ENCODE measurements around the gene UBALD1.

The UBALD1 gene

GRCh38 chr16:4618645-4619418 lies 4.1 kb upstream of the UBALD1 start:
- H3K9me2 ChIP-seq (ENCODE audit: low read depth, low read length), result no peaks in the 10 kb centered on the region
- H3K9me3 ChIP-seq (ENCODE audit: low read length), result no peaks in the 10 kb centered on the region
- H3F3A ChIP-seq (ENCODE audit: insufficient read depth, low read length), result no peaks in the 10 kb centered on the region
- H3K79me2 ChIP-seq (ENCODE audit: insufficient read depth, low read length), result no peaks in the 10 kb centered on the region
- H2AFZ ChIP-seq (ENCODE audit: low read length), result no peak overlapping the region
- no peak overlapping the region for H3K4me3 ChIP-seq (ENCODE audit: low read depth, low read length, poor library complexity, severe bottlenecking)
- peak overlapping the region; percentile 4 for H3K27ac ChIP-seq (ENCODE audit: low read depth, low read length, poor library complexity, severe bottlenecking)
- no peaks in the 10 kb centered on the region for H4K20me1 ChIP-seq (ENCODE audit: insufficient read depth, low read length)
- H3K4me2 ChIP-seq (ENCODE audit: low read length), result no peak overlapping the region
- H3K9ac ChIP-seq (ENCODE audit: low read length), result no peak overlapping the region; the same call in 1 of the 2 replicates
- TF ChIP-seq EZH2 (IDR thresholded peaks at IDR 0.05; ENCODE audit: borderline replicate concordance, low read length) (no peak), CTCF (IDR thresholded peaks at IDR 0.05; ENCODE audit: low read length) (no peak)
- H3K4me1 ChIP-seq (ENCODE audit: insufficient read depth, low read length, severe bottlenecking), result peaks cover 38% of the 10 kb centered on the region
- H3K36me3 ChIP-seq (ENCODE audit: insufficient read depth, low read length), result no peaks in the 10 kb centered on the region
- H3K27me3 ChIP-seq (ENCODE audit: insufficient read depth, low read length), result no peaks in the 10 kb centered on the region

GRCh38 chr16:4617880-4618279 lies 3.2 kb upstream of the UBALD1 start:
- H3K36me3 ChIP-seq (ENCODE audit: insufficient read depth, low read length), result no peaks in the 10 kb centered on the region
- H3K4me2 ChIP-seq (ENCODE audit: low read length), result peak overlapping the region; percentile 83; the same call in 1 of the 2 replicates
- H3K27me3 ChIP-seq (ENCODE audit: insufficient read depth, low read length), result no peaks in the 10 kb centered on the region
- H3K27ac ChIP-seq (ENCODE audit: low read depth, low read length, poor library complexity, severe bottlenecking), result no peak overlapping the region
- H2AFZ ChIP-seq (ENCODE audit: low read length), result no peak overlapping the region
- H3K9me2 ChIP-seq (ENCODE audit: low read depth, low read length), result no peaks in the 10 kb centered on the region
- H3K79me2 ChIP-seq (ENCODE audit: insufficient read depth, low read length), result no peaks in the 10 kb centered on the region
- H4K20me1 ChIP-seq (ENCODE audit: insufficient read depth, low read length), result no peaks in the 10 kb centered on the region
- no peak overlapping the region for H3K9ac ChIP-seq (ENCODE audit: low read length)
- peaks cover 44% of the 10 kb centered on the region for H3K4me1 ChIP-seq (ENCODE audit: insufficient read depth, low read length, severe bottlenecking)
- H3F3A ChIP-seq (ENCODE audit: insufficient read depth, low read length), result no peaks in the 10 kb centered on the region
- no peak overlapping the region for H3K4me3 ChIP-seq (ENCODE audit: low read depth, low read length, poor library complexity, severe bottlenecking)
- TF ChIP-seq CTCF (IDR thresholded peaks at IDR 0.05; ENCODE audit: low read length) (no peak), EZH2 (IDR thresholded peaks at IDR 0.05; ENCODE audit: borderline replicate concordance, low read length) (no peak)
- no peaks in the 10 kb centered on the region for H3K9me3 ChIP-seq (ENCODE audit: low read length)

GRCh38 chr16:4616047-4616811 lies 1.5 kb upstream of the UBALD1 start:
- H3K4me3 ChIP-seq (ENCODE audit: low read depth, low read length, poor library complexity, severe bottlenecking), result peak overlapping the region; percentile 80
- H3K9me2 ChIP-seq (ENCODE audit: low read depth, low read length), result no peaks in the 10 kb centered on the region
- H3F3A ChIP-seq (ENCODE audit: insufficient read depth, low read length), result no peaks in the 10 kb centered on the region
- no peaks in the 10 kb centered on the region for H3K79me2 ChIP-seq (ENCODE audit: insufficient read depth, low read length)
- H3K36me3 ChIP-seq (ENCODE audit: insufficient read depth, low read length), result no peaks in the 10 kb centered on the region
- H3K27me3 ChIP-seq (ENCODE audit: insufficient read depth, low read length), result no peaks in the 10 kb centered on the region
- no peaks in the 10 kb centered on the region for H3K9me3 ChIP-seq (ENCODE audit: low read length)
- peak overlapping the region; percentile 91 for H3K4me2 ChIP-seq (ENCODE audit: low read length)
- no peak overlapping the region for H2AFZ ChIP-seq (ENCODE audit: low read length)
- peaks cover 48% of the 10 kb centered on the region for H3K4me1 ChIP-seq (ENCODE audit: insufficient read depth, low read length, severe bottlenecking)
- H3K27ac ChIP-seq (ENCODE audit: low read depth, low read length, poor library complexity, severe bottlenecking), result peak overlapping the region; percentile 97
- H4K20me1 ChIP-seq (ENCODE audit: insufficient read depth, low read length), result no peaks in the 10 kb centered on the region
- TF ChIP-seq EZH2 (IDR thresholded peaks at IDR 0.05; ENCODE audit: borderline replicate concordance, low read length) (no peak), CTCF (IDR thresholded peaks at IDR 0.05; ENCODE audit: low read length) (peak; percentile 64)
- H3K9ac ChIP-seq (ENCODE audit: low read length), result peak overlapping the region; percentile 90
